GM18498 (cell line): ENCODE results near the gene ENDOV.
A peak's percentile ranks its signal among the peaks of the same experiment; 100 is the strongest.

Source experiments
- ATAC-seq: cut with Tn5 transposase; IDR thresholded peaks from one replicate; pipeline ENCODE4 v1.9.1; 2021; ENCODE audit warnings: mild to moderate bottlenecking, moderate library complexity; ENCODE audit not compliant: unreplicated experiment

ENDOV gene

DNA sequence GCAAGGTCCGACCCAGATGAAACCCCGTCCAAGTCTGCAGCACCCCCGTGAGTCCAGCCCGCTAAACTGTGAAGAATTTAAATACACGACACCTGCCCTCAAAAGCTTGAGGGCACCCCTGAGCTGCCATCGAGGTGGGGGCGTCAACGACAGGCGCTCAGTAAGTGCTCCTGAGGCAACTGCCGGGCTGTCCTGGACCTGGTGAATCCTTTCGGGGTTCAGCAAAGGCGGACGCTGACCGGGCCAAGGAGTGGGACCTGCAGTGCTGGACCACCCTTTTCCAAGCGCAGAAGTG, 512 bp upstream of the ENDOV start:
- no peak for ATAC-seq

DNA sequence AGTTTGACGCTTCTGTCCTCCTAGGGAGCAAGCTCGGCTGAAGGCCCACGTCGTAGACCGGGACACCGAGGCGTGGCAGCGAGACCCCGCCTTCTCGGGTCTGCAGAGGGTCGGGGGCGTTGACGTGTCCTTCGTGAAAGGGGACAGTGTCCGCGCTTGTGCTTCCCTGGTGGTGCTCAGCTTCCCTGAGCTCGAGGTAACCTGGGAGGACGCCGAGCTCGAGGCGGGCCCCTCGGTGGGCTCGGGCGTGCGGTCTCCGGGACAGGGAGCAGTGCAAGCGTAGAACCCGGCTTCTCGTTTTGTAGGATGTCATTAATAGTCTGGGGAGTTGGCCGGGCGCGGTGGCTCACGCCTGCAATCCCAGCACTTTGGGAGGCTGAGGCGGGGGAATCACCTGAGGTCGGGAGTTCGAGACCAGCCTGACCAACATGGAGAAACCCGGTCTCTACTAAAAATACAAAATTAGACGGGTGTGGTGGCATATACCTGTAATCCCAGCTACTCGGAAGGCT, 715 bp downstream of the ENDOV start:
- ATAC-seq, result peak; percentile 32

DNA sequence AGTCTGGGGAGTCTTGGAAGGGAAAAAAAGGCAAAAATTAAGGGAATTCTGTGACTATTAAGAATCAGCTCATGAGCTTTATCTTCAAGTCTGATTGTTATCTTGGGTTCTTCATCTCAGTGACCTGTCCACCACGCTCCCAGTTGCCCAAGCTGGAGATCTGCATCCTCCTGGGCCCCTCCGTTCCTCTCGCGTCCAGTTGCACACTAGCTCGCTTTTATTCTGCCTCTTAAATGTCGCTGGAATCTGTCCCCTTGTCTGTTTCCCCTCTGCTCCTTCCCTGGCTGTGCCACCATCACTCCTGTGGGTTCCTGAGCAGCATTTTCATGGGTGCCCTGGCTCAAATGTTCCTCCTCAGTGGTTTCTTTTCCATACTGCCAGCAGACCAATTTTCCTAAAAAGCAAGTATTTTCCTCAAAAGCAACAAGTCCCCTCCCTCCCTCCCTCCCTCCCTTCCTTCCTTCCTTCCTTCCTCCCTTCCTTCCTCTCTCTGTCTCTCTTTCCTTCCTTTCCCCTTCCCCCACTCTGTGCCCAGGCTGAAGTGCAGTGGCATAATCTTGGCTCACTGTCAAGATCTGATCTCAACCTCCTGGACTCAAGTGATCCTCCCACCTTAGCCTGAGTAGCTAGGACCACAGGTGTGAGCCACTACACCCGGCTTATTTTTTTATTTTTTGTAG, 1.4 kb downstream of the ENDOV start:
- ATAC-seq, result no peak

DNA sequence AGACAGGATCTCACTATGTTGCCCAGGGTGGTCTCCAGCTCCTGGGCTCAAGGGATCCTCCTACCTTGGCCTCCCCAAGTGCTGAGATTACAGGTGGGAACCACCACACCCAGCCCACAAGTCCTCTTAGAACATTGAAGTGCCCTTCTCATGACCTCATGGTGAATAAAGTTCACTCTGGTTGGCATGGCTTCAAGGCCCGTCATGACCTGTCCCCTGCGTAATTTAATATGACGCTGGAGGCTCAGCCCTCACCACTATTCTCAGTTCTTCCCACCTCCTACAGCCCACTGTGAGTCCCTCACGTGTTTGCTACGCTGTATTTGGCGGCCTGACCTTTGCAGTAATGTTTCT, 1.9 kb downstream of the ENDOV start:
- no peak for ATAC-seq

DNA sequence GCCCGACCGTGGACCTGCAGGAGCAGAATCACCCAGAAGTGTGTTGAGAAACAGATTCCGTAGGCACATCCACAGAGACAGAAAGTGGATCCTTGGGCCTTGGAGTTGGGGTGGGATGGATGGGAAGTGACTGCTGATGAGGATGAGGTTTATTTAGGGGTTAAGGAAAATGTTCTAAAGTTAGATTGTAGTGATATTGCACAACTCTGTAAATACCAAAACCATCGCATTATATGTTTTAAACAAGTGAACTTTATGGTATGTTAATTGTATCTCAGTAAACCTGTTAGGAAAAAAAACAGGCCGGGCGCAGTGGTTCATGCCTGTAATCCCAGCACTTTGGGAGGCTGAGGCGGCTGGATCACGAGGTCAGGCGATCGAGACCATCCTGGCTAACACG, 3.6 kb downstream of the ENDOV start:
- ATAC-seq, result no peak

DNA sequence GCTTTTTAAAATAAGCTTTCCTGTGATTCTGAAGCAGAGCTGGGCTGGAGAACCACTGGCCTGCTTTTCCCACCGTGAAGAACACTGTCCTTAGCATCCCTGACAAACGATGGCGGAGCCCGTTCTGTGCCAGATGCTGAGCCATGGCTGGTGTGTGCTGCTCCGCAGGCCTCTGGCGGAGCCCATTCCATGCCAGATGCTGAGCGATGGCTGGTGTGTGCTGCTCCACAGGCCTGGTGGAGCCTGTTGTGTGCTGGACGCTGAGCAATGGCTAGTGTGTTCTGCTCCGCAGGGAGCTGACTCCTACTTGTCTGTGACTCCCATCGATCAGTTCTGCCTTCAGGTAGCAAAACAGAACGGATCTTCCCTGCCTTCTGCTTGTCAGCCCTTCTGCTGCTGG, 4.3 kb downstream of the ENDOV start:
- no peak for ATAC-seq

DNA sequence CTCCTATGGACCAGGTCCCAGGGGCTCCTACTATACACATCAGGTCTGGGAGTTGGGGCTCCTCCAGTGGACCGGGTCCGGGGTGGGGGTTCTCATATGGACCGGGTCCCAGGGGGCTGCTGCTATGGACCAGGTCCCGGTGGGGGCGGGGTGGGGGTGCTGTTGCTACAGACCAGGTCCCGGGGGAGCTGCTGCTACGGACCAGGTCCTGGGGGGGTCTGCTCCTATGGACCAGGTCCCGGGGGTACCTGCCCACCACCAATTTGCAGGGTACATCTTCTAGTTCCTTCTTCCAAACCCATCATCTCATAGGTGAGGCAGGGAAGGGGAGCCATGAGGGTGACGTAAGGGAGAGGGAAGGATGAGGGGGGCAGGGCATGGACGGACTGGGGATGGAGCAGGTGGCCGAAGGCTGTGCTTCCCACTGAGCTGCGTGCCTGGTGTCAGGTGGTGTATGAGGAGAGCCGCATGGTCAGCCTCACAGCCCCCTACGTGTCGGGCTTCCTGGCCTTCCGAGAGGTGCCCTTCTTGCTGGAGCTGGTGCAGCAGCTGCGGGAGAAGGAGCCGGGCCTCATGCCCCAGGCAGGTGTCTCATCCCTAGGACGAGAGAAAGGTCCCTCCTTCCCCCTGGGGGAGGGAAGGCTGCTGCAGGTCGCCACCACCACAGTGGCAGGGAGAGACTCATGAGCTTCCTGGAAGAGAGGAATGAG, 6.6 kb downstream of the ENDOV start:
- no peak for ATAC-seq

DNA sequence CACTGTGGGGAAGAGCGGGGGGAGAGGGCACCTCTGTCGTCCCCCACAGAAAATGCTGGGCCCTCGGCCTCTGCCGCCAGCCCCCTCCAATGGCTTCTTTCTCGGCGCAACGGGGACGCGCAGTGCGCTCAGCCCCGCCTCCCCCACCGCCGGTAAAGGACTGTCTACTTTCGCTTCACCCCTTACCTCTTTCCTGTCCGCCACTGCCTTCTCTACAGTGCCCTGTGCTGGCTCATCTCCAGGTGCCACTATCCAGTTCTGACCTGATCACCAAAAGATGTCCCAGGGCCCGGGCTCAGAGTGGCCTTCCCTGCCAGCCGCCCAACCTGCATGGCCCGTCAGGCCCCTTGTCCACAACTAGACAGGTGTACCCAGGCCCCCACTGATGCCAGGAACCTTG, 7.3 kb downstream of the ENDOV start:
- no peak for ATAC-seq

DNA sequence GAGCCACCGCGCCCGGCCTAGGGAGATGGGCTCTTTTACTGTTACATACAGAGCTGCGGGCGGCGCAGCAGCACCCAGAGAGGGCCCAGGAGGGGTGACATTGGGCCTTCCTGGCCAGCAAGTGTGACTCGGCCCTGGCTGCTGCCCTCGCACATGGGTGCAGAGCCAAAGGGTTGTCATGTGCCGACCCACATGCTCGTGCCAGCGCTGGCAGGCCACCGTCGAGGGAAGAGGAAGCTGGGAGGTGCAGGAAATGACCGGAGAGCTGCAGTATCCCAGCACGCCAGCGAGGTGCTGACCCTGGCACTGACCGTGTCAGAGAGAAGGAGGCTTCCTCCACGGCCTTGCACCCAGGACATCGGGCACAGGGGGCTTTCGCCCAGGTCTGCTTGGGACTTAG, 8.0 kb downstream of the ENDOV start:
- ATAC-seq, result no peak

DNA sequence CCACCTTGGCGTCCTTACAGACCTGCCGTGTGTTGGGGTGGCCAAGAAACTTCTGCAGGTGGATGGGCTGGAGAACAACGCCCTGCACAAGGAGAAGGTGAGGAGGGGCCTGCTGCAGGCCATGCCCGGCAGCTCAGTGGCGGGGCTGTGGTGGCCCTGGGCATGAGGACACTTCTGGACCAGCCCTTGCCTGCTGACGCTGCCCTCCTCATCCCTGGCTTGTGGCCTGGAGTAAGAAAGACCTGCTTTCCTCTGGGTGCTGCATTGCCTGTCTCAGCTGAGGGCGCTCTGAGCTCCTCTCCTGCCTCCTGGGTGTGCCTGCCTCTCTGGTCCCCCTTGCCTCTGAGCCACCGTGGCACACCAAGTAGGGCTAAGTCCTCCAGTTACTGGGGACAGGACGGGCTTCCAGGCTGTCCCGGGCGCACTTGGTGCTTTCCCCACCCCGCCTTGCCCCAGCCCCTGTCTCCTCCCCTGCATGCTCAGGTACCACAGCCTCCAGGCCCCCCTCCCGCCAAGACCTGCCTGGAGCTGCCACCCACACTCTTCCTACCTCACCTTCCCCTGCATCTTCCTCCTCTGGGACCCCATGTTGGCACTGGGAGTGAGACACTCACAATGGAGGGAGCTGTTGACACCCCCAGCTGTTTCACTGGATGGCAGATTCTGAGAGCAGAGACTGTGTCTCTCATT, 8.7 kb downstream of the ENDOV start:
- ATAC-seq, result no peak

DNA sequence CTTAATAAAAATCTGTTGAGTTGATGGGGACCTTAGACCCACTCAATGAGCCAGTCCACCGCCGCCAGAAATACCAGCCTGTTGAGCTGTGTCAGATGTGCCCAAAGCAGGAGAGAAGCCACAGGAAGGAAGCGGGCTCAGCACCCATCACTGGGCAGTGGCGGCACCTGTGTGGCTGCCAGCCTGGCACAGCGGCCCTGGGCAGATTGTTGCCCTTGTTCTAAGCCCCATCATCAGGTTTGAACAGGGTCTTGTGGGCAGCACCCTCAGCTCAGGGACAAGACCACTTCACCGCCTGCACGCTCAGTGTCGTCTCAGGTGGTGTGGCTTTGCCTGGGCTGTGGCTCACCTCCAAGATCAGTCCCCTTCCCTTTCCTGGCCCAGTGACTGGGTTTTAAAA, 9.3 kb downstream of the ENDOV start:
- no peak for ATAC-seq

DNA sequence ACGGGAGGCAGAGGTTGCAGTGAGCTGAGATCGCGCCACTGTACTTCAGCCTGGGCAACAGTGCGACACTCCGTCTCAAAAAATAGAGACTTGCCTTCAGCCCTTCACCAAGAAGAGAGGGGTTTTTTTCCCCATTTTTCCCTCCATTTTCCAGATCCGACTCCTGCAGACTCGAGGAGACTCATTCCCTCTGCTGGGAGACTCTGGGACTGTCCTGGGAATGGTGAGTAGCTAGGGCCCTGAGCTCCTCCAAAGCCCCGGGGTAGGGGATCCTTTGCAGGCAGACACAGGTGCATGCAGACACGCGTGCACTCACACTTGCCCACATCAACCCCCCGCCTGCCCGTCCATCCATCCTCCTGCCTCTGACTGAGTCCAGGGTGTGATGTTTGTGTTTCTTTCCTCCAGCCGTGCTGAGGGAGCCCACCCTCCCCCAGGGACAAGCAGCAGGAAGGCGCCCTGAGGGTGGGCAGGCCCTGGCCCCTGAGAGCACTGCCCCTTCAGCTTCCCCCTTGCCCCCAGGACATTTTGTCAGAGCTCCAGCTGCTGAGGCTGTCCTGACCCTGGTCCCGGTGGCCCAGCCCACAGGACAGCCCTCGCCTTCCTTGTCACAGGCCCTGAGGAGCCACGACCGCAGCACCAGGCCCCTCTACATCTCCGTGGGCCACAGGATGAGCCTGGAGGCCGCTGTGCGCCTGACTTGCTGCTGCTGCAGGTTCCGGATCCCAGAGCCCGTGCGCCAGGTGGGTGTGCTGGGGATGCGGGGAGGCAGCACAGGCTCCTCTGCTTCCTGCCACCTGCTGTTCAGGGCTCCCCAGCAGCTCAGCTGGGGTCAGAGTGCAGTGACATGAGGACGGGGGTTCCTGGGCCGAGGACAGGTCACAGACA, 10.2 kb downstream of the ENDOV start:
- no peak for ATAC-seq

DNA sequence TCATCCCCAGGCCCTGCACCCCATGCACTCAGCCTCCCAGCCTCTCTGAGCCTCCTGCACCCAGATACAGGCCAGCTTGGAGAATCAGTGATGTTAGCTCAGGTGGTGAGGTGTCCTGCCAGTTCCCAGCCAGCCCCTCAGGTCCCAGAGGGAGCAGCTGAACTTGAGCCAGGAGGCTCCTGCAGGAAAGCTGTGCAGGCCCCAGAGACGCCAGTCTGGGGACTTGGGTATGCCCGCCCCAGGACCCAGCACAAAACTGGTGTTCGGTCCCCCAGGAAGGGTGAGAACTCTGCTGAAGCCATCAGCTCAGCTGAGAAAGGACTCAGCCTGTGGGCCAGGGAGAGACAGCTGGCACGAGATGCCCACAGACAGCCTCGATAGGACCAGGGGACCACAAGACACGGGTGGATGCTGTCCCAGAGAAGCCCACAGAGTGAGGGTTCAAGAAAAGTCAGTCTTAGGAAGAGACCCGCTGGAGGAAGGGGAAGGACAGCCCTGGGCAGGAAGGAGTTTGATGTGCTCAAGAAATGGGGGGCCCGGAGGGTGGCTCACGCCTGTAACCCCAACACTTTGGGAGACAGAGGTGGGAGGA, 11.0 kb downstream of the ENDOV start:
- ATAC-seq, result no peak

DNA sequence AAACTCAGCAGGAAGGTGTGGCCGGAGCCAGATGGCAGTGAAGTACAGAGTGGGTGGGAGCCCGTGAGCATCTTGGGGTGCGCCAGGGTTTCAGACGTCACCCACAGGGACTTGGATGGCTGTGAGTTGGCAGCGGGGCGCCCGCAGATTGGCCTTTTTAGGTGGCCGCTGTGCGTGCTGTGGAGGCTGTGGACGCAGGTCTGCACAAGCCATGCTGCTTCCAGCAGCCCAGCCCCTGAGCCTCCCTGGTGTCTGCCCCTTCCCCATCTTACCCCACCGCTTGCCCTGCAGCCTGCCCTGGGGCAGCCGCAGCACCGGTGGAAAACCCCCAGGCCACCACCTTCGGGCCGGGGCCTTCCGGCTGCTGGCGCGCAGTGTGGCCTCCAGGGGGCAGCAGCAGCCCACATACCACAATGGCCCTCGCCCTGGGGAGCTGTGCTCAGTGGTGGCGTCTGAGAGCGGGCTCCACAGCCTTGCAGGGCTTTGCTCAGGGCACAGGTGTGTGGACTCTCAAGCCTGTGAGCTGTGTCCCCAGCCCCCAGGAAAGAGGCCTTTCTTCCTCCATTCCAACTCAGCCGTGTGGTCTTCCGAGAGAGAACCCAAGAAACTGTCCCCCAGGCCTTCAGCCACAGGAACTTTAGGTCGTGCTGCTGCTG, 11.8 kb downstream of the ENDOV start:
- peak; percentile 74 for ATAC-seq

DNA sequence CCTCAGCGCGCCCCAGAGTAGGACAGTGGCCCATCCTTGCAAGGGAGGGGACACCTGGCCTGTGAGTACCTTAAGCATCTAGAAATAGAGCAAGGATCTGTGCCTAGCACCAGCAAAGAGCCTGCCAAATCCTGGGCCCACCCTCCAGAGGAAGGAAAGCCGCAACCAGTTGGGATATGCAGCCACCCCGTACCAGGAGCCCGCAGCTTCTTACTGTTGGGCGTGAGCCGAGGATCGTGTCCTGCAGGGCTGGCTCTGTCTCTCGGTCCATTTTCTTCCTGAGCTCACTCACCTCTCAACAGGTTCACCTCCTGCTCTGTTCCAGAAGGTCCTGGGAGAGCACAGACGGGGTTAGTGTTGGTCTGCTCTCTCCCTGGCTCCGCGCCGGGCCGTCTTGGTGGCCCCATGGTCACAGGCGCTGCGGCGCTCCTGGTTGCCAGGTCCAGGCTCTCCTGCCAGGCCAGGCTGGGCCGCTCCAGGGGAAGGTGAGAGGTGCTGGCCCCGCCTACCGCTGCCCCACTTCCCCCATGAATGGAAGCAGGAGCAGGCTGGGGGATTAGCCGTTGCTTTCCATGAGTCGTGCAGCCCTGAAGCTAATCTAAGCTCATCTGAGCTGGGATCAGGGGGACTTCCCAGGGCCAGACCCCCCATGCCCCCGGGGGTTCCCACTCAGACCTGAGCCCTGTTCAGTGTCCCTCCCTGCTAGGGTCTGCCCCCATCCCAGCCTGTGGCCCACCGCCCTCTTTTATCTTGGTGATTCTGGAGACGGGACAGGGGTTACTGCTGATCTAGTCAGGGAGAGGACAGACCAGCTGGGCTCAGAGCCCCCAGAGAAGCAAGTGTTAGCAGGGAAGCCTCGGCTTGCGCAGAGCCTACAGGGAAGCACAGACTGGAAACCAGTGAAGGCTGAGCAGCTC, 12.7 kb downstream of the ENDOV start:
- ATAC-seq, result no peak

DNA sequence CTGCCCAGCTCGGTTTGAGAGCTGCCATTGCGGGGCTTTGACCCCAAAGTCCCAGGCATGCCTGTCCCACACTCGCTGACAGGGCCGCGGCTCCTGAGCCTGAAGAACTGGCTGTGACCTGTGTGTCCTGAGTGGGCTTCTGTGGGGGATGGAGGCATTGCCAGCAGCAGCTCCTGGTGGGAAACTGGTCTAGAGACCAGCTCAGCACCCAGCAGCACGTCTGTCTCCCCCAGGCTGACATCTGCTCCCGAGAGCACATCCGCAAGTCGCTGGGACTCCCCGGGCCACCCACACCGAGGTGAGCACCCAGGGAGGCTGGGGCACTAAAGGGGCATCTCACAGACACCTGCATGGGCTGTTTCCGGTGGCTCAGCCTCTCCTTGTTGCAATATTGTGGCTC, 13.4 kb downstream of the ENDOV start:
- ATAC-seq, result no peak

DNA sequence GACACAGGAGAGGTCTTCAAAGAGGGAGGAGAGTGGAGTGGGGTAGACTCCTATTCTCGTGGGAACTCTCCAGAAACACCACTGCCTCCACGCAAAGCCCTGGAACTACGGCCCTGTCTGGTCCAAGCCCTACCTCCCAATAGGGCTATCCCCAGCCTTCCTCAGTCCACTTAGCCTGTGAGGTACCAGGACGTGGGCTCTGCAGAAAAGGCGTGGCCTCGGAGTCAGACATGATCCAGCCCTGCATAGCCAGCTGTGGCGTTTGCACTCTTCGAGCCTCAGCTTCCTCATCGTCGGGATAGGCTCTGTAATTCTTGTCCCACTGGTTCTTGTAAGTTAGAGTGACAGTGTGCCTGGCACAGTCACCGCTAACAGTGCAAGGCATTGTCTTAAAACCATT, 13.8 kb downstream of the ENDOV start:
- ATAC-seq, result no peak

DNA sequence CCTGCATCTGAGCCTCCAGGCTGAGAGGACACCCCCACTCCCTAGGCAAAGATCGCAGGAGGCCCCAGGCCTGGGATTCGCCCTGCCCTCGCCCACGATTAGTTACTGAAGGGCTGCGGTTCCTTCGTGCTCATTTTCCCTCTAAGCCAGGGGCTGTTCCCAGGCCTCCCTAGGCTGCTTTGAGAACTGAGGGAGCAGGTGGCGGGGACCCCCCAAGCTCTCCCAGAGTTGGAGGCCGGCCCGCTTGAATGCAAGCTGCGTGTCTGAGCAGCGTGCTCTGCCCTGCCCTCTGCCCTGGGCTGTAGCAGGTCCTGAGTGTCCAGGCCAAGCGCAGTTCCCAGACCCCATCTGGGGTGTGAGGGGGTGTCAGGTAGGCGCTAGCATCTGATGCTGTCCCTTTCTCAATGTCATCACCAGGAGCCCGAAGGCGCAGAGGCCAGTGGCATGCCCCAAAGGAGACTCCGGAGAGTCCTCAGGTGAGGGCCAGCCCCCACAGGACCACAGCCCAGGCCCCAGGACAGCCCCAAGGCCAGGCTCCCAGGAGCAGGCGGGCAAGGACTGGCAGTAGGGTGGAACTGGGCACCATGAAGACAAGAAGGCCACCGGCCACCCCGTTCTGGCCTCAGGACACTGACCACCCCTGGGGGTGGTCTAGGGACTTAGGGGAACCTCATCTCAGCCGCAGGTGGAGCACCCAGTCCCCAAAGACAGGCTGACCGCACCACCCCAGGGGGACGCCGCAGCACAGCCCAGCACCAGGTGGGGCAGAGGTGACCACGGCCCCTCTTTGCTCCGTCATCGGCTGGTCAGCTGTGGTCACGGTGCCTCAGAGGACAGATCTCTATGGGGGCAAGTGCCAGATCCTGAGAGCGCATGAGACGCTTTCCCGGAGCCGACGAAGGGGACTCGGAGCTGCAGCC, 14.6 kb downstream of the ENDOV start:
- ATAC-seq, result no peak
